Stimulated activated naive CD8-positive, alpha-beta T cell treated with anti-CD3 and anti-CD28 coated beads, Interleukin-15, amount 100 ng/mL, for 72 hours (primary cell): ENCODE results near the gene TARBP2.
A peak's percentile ranks its signal among the peaks of the same experiment; 100 is the strongest.
"Not testable (repeated sequence)": the region's sequence is repeated elsewhere in the genome, so short reads cannot be mapped to it uniquely, and the experiment has no call there.

ENCODE experiments used
- ATAC-seq: fragments of 150-1000 bp; cut with Tn5 transposase; 2 replicates; pipeline ENCODE4 v1.10.0; 2021; ENCODE audit warnings: mild to moderate bottlenecking, moderate library complexity
- DNase-seq, 2 donors: peaks; one replicate each; pipeline ENCODE4 v3.0.0; 2021 to 2022
- H3K27ac Mint-ChIP-seq, 2 donors: one replicate each; pipeline ENCODE4 v1.8.0; 2022; ENCODE audit warnings: mild to moderate bottlenecking in 2 of 2, mixed read lengths in 2 of 2, moderate library complexity in 2 of 2
- H3K27me3 Mint-ChIP-seq: one replicate; pipeline ENCODE4 v1.8.0; 2022; ENCODE audit warnings: mixed read lengths
- H3K4me1 Mint-ChIP-seq: one replicate; pipeline ENCODE4 v1.8.0; 2022; ENCODE audit warnings: mild to moderate bottlenecking, mixed read lengths
- H3K4me3 Mint-ChIP-seq, 2 donors: one replicate each; pipeline ENCODE4 v1.8.0; 2022; ENCODE audit warnings: mild to moderate bottlenecking in 2 of 2, mixed read lengths in 2 of 2, moderate library complexity in 1 of 2
- H3K9me3 Mint-ChIP-seq, 2 donors: one replicate each; pipeline ENCODE4 v1.8.0; 2022; ENCODE audit warnings: mixed read lengths in 2 of 2

The TARBP2 gene

GRCh38 chr12:53548354-53548753 is 47.3 kb downstream of the TARBP2 start:
- ATAC-seq, DNase-seq, H3K4me3 Mint-ChIP-seq, H3K27me3 Mint-ChIP-seq, H3K9me3 Mint-ChIP-seq: not testable (repeated sequence)
- H3K4me1 Mint-ChIP-seq, result peaks cover 25% of the 10 kb centered on the region
- peak overlapping the region in 1 of 2 donors; percentile 27 for H3K27ac Mint-ChIP-seq

- H3K27me3 Mint-ChIP-seq, H3K4me3 Mint-ChIP-seq, DNase-seq, ATAC-seq, H3K9me3 Mint-ChIP-seq, H3K27ac Mint-ChIP-seq: not testable (repeated sequence)
- peaks cover 15% of the 10 kb centered on the region for H3K4me1 Mint-ChIP-seq
Measured at GRCh38 chr12:53550131-53550530, 49.0 kb downstream of the TARBP2 start.

- no peak for ATAC-seq
- no peak overlapping the region for H3K4me3 Mint-ChIP-seq
- no peaks in the 10 kb centered on the region for H3K27me3 Mint-ChIP-seq
Measured at GRCh38 chr12:53550595-53550994, 49.5 kb downstream of the TARBP2 start.

GRCh38 chr12:53551889-53552291 is 50.8 kb downstream of the TARBP2 start:
- Mint-ChIP-seq H3K4me1 (peaks cover 15% of the 10 kb centered on the region), H3K4me3 (no peak overlapping the region), H3K27ac (no peak overlapping the region), H3K9me3 (no peaks in the 10 kb centered on the region), H3K27me3 (no peaks in the 10 kb centered on the region)
- DNase-seq (no peak), ATAC-seq (no peak)

More at GRCh38 chr12:53550595-53550994, 49.5 kb downstream of the TARBP2 start:
- Mint-ChIP-seq H3K4me1 (peaks cover 15% of the 10 kb centered on the region), H3K27ac (no peak overlapping the region), H3K9me3 (no peaks in the 10 kb centered on the region)
- DNase-seq, result no peak

- no peaks in the 10 kb centered on the region for H3K27me3 Mint-ChIP-seq
- H3K4me3 Mint-ChIP-seq, result no peak overlapping the region
- H3K27ac Mint-ChIP-seq, result no peak overlapping the region
- ATAC-seq, result no peak
- H3K9me3 Mint-ChIP-seq, result no peaks in the 10 kb centered on the region
- H3K4me1 Mint-ChIP-seq, result peaks cover 15% of the 10 kb centered on the region
- DNase-seq, result no peak
Measured at GRCh38 chr12:53552361-53553327, 51.6 kb downstream of the TARBP2 start.
